ENCODE results near the gene SACM1L.

SACM1L gene

GRCh38 chr3:45670991-45671390, 18.2 kb upstream of the SACM1L start:
- ATAC-seq: peak; percentile 17; the same call in 1 of the 3 replicates
- no peak for TF ChIP-seq BACH2 (CRISPR knock-in tag; IDR thresholded peaks at IDR 0.05; ENCODE audit: borderline replicate concordance)
- TF ChIP-seq PPARA (CRISPR knock-in tag; IDR thresholded peaks at IDR 0.05; ENCODE audit: borderline replicate concordance): no peak
- no peak for TF ChIP-seq GLIS3 (CRISPR knock-in tag; IDR thresholded peaks at IDR 0.05)
- no peak for TF ChIP-seq ESRRG (CRISPR knock-in tag; IDR thresholded peaks at IDR 0.05)
- TF ChIP-seq ZFP30 (CRISPR knock-in tag; IDR thresholded peaks at IDR 0.05): no peak
- no peak for TF ChIP-seq ZNF70 (CRISPR knock-in tag; IDR thresholded peaks at IDR 0.05)
- TF ChIP-seq CREB5 (CRISPR knock-in tag; IDR thresholded peaks at IDR 0.05; ENCODE audit: low read depth): no peak

GRCh38 chr3:45673273-45673672, 15.9 kb upstream of the SACM1L start:
- ATAC-seq: no peak
- TF ChIP-seq TCF4 (CRISPR knock-in tag; IDR thresholded peaks at IDR 0.05; ENCODE audit: borderline replicate concordance) (no peak), ARNTL (CRISPR knock-in tag; IDR thresholded peaks at IDR 0.05; ENCODE audit: borderline replicate concordance, low read depth) (no peak)

GRCh38 chr3:45676325-45677032, 12.7 kb upstream of the SACM1L start:
- TF ChIP-seq GLIS3 (CRISPR knock-in tag; IDR thresholded peaks at IDR 0.05) (no peak), ZNF8 (CRISPR knock-in tag; IDR thresholded peaks at IDR 0.05) (no peak), POU6F1 (CRISPR knock-in tag; IDR thresholded peaks at IDR 0.05; ENCODE audit: borderline replicate concordance, low read depth) (no peak), PPARA (CRISPR knock-in tag; IDR thresholded peaks at IDR 0.05; ENCODE audit: borderline replicate concordance) (no peak), ARNTL (CRISPR knock-in tag; IDR thresholded peaks at IDR 0.05; ENCODE audit: borderline replicate concordance, low read depth) (no peak), TSHZ2 (CRISPR knock-in tag; IDR thresholded peaks at IDR 0.05) (no peak), ZNF565 (CRISPR knock-in tag; conservative IDR thresholded peaks at IDR 0.05; ENCODE audit: low read depth) (no peak), ESRRG (CRISPR knock-in tag; IDR thresholded peaks at IDR 0.05) (no peak), CREB5 (CRISPR knock-in tag; IDR thresholded peaks at IDR 0.05; ENCODE audit: low read depth) (no peak), BACH2 (CRISPR knock-in tag; IDR thresholded peaks at IDR 0.05; ENCODE audit: borderline replicate concordance) (no peak), ZFP3 (CRISPR knock-in tag; IDR thresholded peaks at IDR 0.05) (no peak), ZNF70 (CRISPR knock-in tag; IDR thresholded peaks at IDR 0.05) (no peak), TOX (CRISPR knock-in tag; IDR thresholded peaks at IDR 0.05; ENCODE audit: borderline replicate concordance) (no peak)
- no peak for ATAC-seq

GRCh38 chr3:45677033-45677446, 12.2 kb upstream of the SACM1L start:
- TF ChIP-seq ZFP3 (CRISPR knock-in tag; IDR thresholded peaks at IDR 0.05) (no peak), RARB (CRISPR knock-in tag; IDR thresholded peaks at IDR 0.05) (no peak), ZNF8 (CRISPR knock-in tag; IDR thresholded peaks at IDR 0.05) (no peak), ESRRG (CRISPR knock-in tag; IDR thresholded peaks at IDR 0.05) (no peak), PATZ1 (CRISPR knock-in tag; IDR thresholded peaks at IDR 0.05; ENCODE audit: borderline replicate concordance) (no peak), ZFP30 (CRISPR knock-in tag; IDR thresholded peaks at IDR 0.05) (no peak), TCF4 (CRISPR knock-in tag; IDR thresholded peaks at IDR 0.05; ENCODE audit: borderline replicate concordance) (no peak), ZC3H10 (CRISPR knock-in tag; IDR thresholded peaks at IDR 0.05) (no peak), POU6F1 (CRISPR knock-in tag; IDR thresholded peaks at IDR 0.05; ENCODE audit: borderline replicate concordance, low read depth) (no peak)
- no peak for ATAC-seq
